B cell (primary cell): ENCODE results near the gene PPP1R13B. TPM values are rescaled to one million over a fixed set of nuclear protein-coding genes. Genes with fewer than 3 reads are reported as not detected.

ENCODE experiments used
- ATAC-seq: fragments of 200-7000 bp; cut with Tn5 transposase; one replicate; pipeline ENCODE4 v1.10.0; 2021; ENCODE audit warnings: low read depth, mild to moderate bottlenecking, moderate number of reproducible peaks, moderate library complexity
- CTCF ChIA-PET: fragments of 350-600 bp; sonication (Branson Sonifier 250); formaldehyde crosslinking; loops from one replicate; lab custom pipeline; 2021; ENCODE audit warnings: antibody characterized with exemption, inconsistent platforms; lab: Charles Lee
- POLR2A ChIA-PET: fragments of 350-600 bp; sonication (Branson Sonifier 250); formaldehyde crosslinking; loops from one replicate; lab custom pipeline; 2021; ENCODE audit warnings: antibody characterized with exemption; lab: Charles Lee
- DNase-seq: peaks from one replicate; pipeline ENCODE4 v3.0.0; 2013
- H2AFZ ChIP-seq: 2 replicates; pipeline ENCODE4 v1.6.1; 2012; ENCODE audit warnings: mild to moderate bottlenecking, low read depth, low read length; ENCODE audit not compliant: insufficient read depth, poor library complexity, severe bottlenecking
- H3K27ac ChIP-seq, 2 donors: 1 replicate in 1 of 2; 2 replicates in 1 of 2; pipeline ENCODE4 v1.5.1; 2012 to 2013; ENCODE audit warnings: low read length in 2 of 2, mild to moderate bottlenecking in 2 of 2, moderate library complexity in 1 of 2
- H3K27me3 ChIP-seq, 4 experiments: fragments of 200-600 bp in 1 of 4; sonication (generic) in 1 of 4; replicated peaks in 1 of 4; 1 replicate in 2 of 4; 2 replicates in 2 of 4; pipeline versions ENCODE4 v1.6.1 to v1.7.0; 2013 to 2016; ENCODE audit warnings: low read length in 3 of 4, mild to moderate bottlenecking in 2 of 4, mixed read lengths in 1 of 4, moderate library complexity in 1 of 4; ENCODE audit not compliant: insufficient read depth in 4 of 4, control insufficient read depth in 3 of 4; ENCODE audit errors: control extremely low read depth in 1 of 4
- H3K36me3 ChIP-seq, 2 experiments: replicated peaks in 1 of 2; 1 replicate in 1 of 2; 2 replicates in 1 of 2; pipeline versions ENCODE4 v1.6.1 to v1.7.1; 2013; ENCODE audit warnings: low read length in 1 of 2; ENCODE audit not compliant: insufficient read depth in 2 of 2, control insufficient read depth in 1 of 2; ENCODE audit errors: control extremely low read depth in 1 of 2, extremely low read depth in 1 of 2
- H3K4me1 ChIP-seq, 2 donors: fragments of 200-600 bp in 1 of 2; sonication (generic) in 1 of 2; 1 replicate in 1 of 2; 2 replicates in 1 of 2; pipeline versions ENCODE4 v1.5.1 to v1.6.1; 2013 to 2017; ENCODE audit warnings: low read length in 2 of 2; ENCODE audit not compliant: control insufficient read depth in 2 of 2, insufficient read depth in 2 of 2
- H3K4me2 ChIP-seq: replicated peaks from 2 replicates; pipeline ENCODE3; 2012; ENCODE audit warnings: mild to moderate bottlenecking, low read depth, low read length; ENCODE audit not compliant: poor library complexity, severe bottlenecking
- H3K4me3 ChIP-seq, 5 experiments: fragments of 200-600 bp in 1 of 5; sonication (generic) in 1 of 5; 1 replicate in 3 of 5; 2 replicates in 2 of 5; pipeline versions ENCODE4 v1.5.1 to v1.7.0; 2011 to 2016; ENCODE audit warnings: low read length in 4 of 5, mild to moderate bottlenecking in 4 of 5, low read depth in 2 of 5, control low read depth in 1 of 5, moderate library complexity in 1 of 5; ENCODE audit not compliant: insufficient read depth in 1 of 5; ENCODE audit errors: control extremely low read depth in 1 of 5, extremely low read depth in 1 of 5
- H3K79me2 ChIP-seq: fragments of 200-600 bp; sonication (generic); one replicate; pipeline ENCODE4 v1.6.0; 2016; ENCODE audit warnings: low read length; ENCODE audit not compliant: control insufficient read depth, insufficient read depth
- H3K9ac ChIP-seq: fragments of 200-600 bp; sonication (generic); 2 replicates; pipeline ENCODE4 v1.6.1; 2017; ENCODE audit warnings: mild to moderate bottlenecking, low read length, moderate library complexity
- H3K9me3 ChIP-seq, 3 donors: one replicate each; pipeline versions ENCODE4 v1.6.1 to v1.7.1; 2013; ENCODE audit warnings: low read length in 2 of 3; ENCODE audit not compliant: control insufficient read depth in 2 of 3, insufficient read depth in 1 of 3; ENCODE audit errors: control extremely low read depth in 1 of 3
- H4K20me1 ChIP-seq: 2 replicates; pipeline ENCODE4 v1.6.0; 2012; ENCODE audit warnings: mild to moderate bottlenecking, low read length; ENCODE audit not compliant: insufficient read depth, control insufficient read depth, poor library complexity, severe bottlenecking
- H3K27ac Mint-ChIP-seq: one replicate; pipeline ENCODE4 v1.8.0; 2021; ENCODE audit warnings: mixed read lengths
- H3K27me3 Mint-ChIP-seq: one replicate; pipeline ENCODE4 v1.8.0; 2021; ENCODE audit warnings: mixed read lengths
- H3K4me1 Mint-ChIP-seq: one replicate; pipeline ENCODE4 v1.8.0; 2021; ENCODE audit warnings: mixed read lengths
- H3K4me3 Mint-ChIP-seq: one replicate; pipeline ENCODE4 v1.8.0; 2021; ENCODE audit warnings: mixed read lengths
- H3K9me3 Mint-ChIP-seq: one replicate; pipeline ENCODE4 v1.8.0; 2022; ENCODE audit warnings: mixed read lengths; ENCODE audit not compliant: insufficient read depth
- EZH2 ChIP-seq: IDR thresholded peaks from 2 replicates; pipeline ENCODE4 v1.6.1; 2012; ENCODE audit warnings: borderline replicate concordance, low read depth, mild to moderate bottlenecking, moderate library complexity, low read length; ENCODE audit not compliant: insufficient read depth, poor library complexity, severe bottlenecking
- WGBS: methylation state at CpG from one replicate; pipeline ENCODE4 v1.1.5; 2013; ENCODE audit warnings: missing lambda C conversion rate; ENCODE audit not compliant: insufficient coverage; 5-methylcytosine and 5-hydroxymethylcytosine counted together
- intact Hi-C: fragments of 100-400 bp; cut with micrococcal nuclease; formaldehyde crosslinking; loops from one replicate; pipeline ENCODE4 v1.10.0; 2022
- polyA plus RNA-seq: library from polyadenylated mRNA; depleted of rRNA; stranded (reverse); fragments of >200 nt; gene quantifications from 2 replicates; pipeline ENCODE4 v1.2.3, GENCODE V29; 2012
- total RNA-seq, 2 donors: library from RNA; stranded (reverse); fragments of 120-200 nt in 1 of 2; gene quantifications; 1 replicate in 1 of 2; 2 replicates in 1 of 2; pipeline versions ENCODE4 v1.2.3 to v1.2.4, GENCODE V29; 2013 to 2022
- TF ChIP-seq, protein P1 (sequence below): fragments of 200-600 bp; IDR thresholded peaks from one replicate; pipeline ENCODE4 v1.8.0; 2022; ENCODE audit warnings: antibody characterized with exemption, mild to moderate bottlenecking

The PPP1R13B gene
- total and polyA plus RNA-seq, 2 donors (not counting 1 experiment from before 2014, with no cell fraction given) = 10.1 to 27.7 TPM

- H4K20me1 ChIP-seq = no peaks in the 10 kb centered on the region
- H3K36me3 ChIP-seq = no peaks in the 10 kb centered on the region
- ChIA-PET POLR2A (no interaction called here), CTCF (no interaction called here)
- DNase-seq (no peak), ATAC-seq (no peak)
- no peaks in the 10 kb centered on the region for H3K79me2 ChIP-seq
- H3K9ac ChIP-seq = no peak overlapping the region
- H3K27ac ChIP-seq = no peak overlapping the region
- Mint-ChIP-seq H3K4me1 (peaks cover 4% of the 10 kb centered on the region), H3K27ac (no peak overlapping the region), H3K27me3 (no peaks in the 10 kb centered on the region), H3K9me3 (no peaks in the 10 kb centered on the region), H3K4me3 (no peak overlapping the region)
- H3K9me3 ChIP-seq = no peaks in the 10 kb centered on the region
- H3K4me1 ChIP-seq = no peaks in the 10 kb centered on the region
- intact Hi-C loops = no loop called here
- no peak overlapping the region for H2AFZ ChIP-seq
- H3K27me3 ChIP-seq = no peaks in the 10 kb centered on the region
- WGBS = 83% methylated on average over 6 of the region's 13 CpGs
- H3K4me3 ChIP-seq = no peak overlapping the region
- TF ChIP-seq EZH2 = no peak
- TF ChIP-seq, protein P1, sequence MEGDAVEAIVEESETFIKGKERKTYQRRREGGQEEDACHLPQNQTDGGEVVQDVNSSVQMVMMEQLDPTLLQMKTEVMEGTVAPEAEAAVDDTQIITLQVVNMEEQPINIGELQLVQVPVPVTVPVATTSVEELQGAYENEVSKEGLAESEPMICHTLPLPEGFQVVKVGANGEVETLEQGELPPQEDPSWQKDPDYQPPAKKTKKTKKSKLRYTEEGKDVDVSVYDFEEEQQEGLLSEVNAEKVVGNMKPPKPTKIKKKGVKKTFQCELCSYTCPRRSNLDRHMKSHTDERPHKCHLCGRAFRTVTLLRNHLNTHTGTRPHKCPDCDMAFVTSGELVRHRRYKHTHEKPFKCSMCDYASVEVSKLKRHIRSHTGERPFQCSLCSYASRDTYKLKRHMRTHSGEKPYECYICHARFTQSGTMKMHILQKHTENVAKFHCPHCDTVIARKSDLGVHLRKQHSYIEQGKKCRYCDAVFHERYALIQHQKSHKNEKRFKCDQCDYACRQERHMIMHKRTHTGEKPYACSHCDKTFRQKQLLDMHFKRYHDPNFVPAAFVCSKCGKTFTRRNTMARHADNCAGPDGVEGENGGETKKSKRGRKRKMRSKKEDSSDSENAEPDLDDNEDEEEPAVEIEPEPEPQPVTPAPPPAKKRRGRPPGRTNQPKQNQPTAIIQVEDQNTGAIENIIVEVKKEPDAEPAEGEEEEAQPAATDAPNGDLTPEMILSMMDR = no peak
- no peak overlapping the region for H3K4me2 ChIP-seq
Observed at GRCh38 chr14:103762541-103762940, 84.8 kb downstream of the PPP1R13B start.

DNA sequence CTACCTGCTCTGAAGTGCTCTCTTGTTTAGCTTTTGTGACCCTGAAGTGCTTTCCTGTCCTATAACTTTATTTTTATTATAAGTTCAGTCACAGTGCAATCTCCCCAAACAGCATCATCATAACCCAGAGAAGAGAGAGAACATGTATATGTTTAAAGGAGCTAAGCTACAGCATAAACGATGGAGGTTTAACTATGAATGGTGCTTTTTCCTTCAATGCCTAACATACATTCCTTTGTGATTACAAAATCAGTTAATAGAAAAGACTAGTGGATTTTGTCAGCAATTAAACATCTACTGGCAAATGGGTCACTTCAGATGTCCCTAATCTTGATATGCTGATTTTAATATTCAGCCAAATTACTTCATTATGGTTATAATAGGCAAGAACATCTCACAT is 85.3 kb downstream of the PPP1R13B start:
- POLR2A ChIA-PET = no interaction called here
- no peak for TF ChIP-seq EZH2
- TF ChIP-seq, protein P1 = no peak
- Histone ChIP-seq H3K27ac (no peak overlapping the region), H3K9ac (no peak overlapping the region), H3K27me3 (no peaks in the 10 kb centered on the region), H4K20me1 (no peaks in the 10 kb centered on the region), H3K9me3 (no peaks in the 10 kb centered on the region), H3K79me2 (no peaks in the 10 kb centered on the region), H3K4me3 (no peak overlapping the region), H3K4me2 (no peak overlapping the region), H3K36me3 (no peaks in the 10 kb centered on the region), H3K4me1 (no peaks in the 10 kb centered on the region), H2AFZ (no peak overlapping the region)
- Mint-ChIP-seq H3K27ac (no peak overlapping the region), H3K4me3 (no peak overlapping the region), H3K27me3 (no peaks in the 10 kb centered on the region), H3K9me3 (no peaks in the 10 kb centered on the region), H3K4me1 (peaks cover 4% of the 10 kb centered on the region)
- ATAC-seq = no peak
- DNase-seq = no peak
- CTCF ChIA-PET = no interaction called here
- intact Hi-C loops = no loop called here
- no CpG with 5 or more reads among the region's 1 CpG for WGBS
